CD4-positive, CD25-positive, alpha-beta regulatory T cell (primary cell): Measurements from ENCODE around the gene ZC3H8. TPM values are rescaled to one million over a fixed set of nuclear protein-coding genes. Genes with fewer than 3 reads are reported as not detected.
"Not testable (repeated sequence)": the region's sequence is repeated elsewhere in the genome, so short reads cannot be mapped to it uniquely, and the experiment has no call there.

Experiments used
- ATAC-seq, 2 donors: fragments of 150-1000 bp; cut with Tn5 transposase; one replicate each; pipeline ENCODE4 v1.10.0; 2021; ENCODE audit warnings: low read depth in 2 of 2, moderate number of reproducible peaks in 2 of 2, moderate library complexity in 1 of 2
- DNase-seq, 3 donors: peaks; one replicate each; pipeline versions ENCODE4 v3.0.0 to v3.0.0-alpha.2; 2012 to 2022; ENCODE audit warnings: mixed read lengths in 1 of 3
- H3K27ac ChIP-seq: one replicate; pipeline ENCODE4 v1.7.0; 2013; ENCODE audit warnings: mild to moderate bottlenecking, low read length; ENCODE audit not compliant: insufficient read depth, poor library complexity, severe bottlenecking
- H3K27me3 ChIP-seq: one replicate; pipeline ENCODE4 v1.7.0; 2013; ENCODE audit warnings: low read length; ENCODE audit not compliant: control insufficient read depth, insufficient read depth
- H3K36me3 ChIP-seq: one replicate; pipeline ENCODE4 v1.7.0; 2013; ENCODE audit warnings: mild to moderate bottlenecking, low read length, moderate library complexity; ENCODE audit not compliant: control insufficient read depth, insufficient read depth
- H3K4me1 ChIP-seq: 2 replicates; pipeline ENCODE4 v1.7.0; 2013; ENCODE audit warnings: mild to moderate bottlenecking, low read length; ENCODE audit not compliant: insufficient read depth, control insufficient read depth, poor library complexity, severe bottlenecking
- H3K4me3 ChIP-seq: one replicate; pipeline ENCODE4 v1.7.0; 2013; ENCODE audit warnings: low read depth, mild to moderate bottlenecking, low read length, moderate library complexity
- H3K9me3 ChIP-seq, 2 experiments: 1 replicate in 1 of 2; 2 replicates in 1 of 2; pipeline ENCODE4 v1.7.0; 2013; ENCODE audit warnings: low read length in 2 of 2, mild to moderate bottlenecking in 1 of 2, moderate library complexity in 1 of 2; ENCODE audit not compliant: control insufficient read depth in 2 of 2
- H3K27ac Mint-ChIP-seq, 3 donors: one replicate each; pipeline ENCODE4 v1.8.0; 2020 to 2022; ENCODE audit warnings: mild to moderate bottlenecking in 3 of 3, mixed read lengths in 3 of 3, moderate library complexity in 2 of 3
- H3K27me3 Mint-ChIP-seq: one replicate; pipeline ENCODE4 v1.8.0; 2022; ENCODE audit warnings: mild to moderate bottlenecking, mixed read lengths
- H3K36me3 Mint-ChIP-seq: one replicate; pipeline ENCODE4 v1.8.0; 2020; ENCODE audit warnings: mixed read lengths
- H3K4me1 Mint-ChIP-seq, 4 donors: one replicate each; pipeline ENCODE4 v1.8.0; 2020 to 2022; ENCODE audit warnings: mixed read lengths in 4 of 4, mild to moderate bottlenecking in 1 of 4
- H3K4me3 Mint-ChIP-seq, 4 donors: one replicate each; pipeline ENCODE4 v1.8.0; 2020 to 2022; ENCODE audit warnings: mild to moderate bottlenecking in 4 of 4, mixed read lengths in 4 of 4, moderate library complexity in 3 of 4
- H3K9me3 Mint-ChIP-seq, 7 donors: one replicate each; pipeline ENCODE4 v1.8.0; 2020 to 2022; ENCODE audit warnings: mixed read lengths in 7 of 7, mild to moderate bottlenecking in 3 of 7, moderate library complexity in 2 of 7
- polyA plus RNA-seq, 4 donors: library from polyadenylated mRNA; unstranded; fragments of 300-500 nt; fragmentation: Illumina TruSeq; gene quantifications; one replicate each; pipeline ENCODE4 v1.2.3, GENCODE V29; 2021
- total RNA-seq: library from RNA; stranded (reverse); gene quantifications from one replicate; pipeline ENCODE4 v1.2.3, GENCODE V29; 2022

ZC3H8 gene
- total and polyA plus RNA-seq, 5 donors from 2014 or later = 11.6 to 16.6 (median 15.0) TPM

DNA sequence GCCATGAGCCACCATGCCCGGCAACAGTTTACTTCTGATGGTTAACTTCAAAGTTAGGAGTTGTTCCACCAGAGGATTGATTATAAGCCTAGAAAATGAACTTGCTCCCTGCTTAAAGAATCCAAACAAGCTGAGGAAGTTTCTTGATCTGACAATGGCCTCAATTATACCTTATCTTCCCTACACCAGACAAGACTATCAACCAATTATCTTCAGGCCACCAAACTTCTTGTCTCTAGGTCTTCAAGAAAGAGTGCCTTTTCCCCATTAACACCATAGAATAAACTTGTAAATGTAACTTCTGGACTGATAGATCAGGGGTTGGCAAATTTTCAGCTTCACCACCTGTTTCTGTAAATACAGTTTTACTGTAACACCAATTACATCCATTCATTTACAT lies 15.0 kb downstream of the ZC3H8 start:
- no peak overlapping the region for H3K27ac ChIP-seq
- peaks cover 20% of the 10 kb centered on the region for H3K36me3 ChIP-seq
- H3K4me3 ChIP-seq = no peak overlapping the region
- Mint-ChIP-seq H3K4me1 (peaks cover 18 to 33% (median 28%) of the 10 kb centered on the region in 4 donors), H3K9me3 (no peaks in the 10 kb centered on the region), H3K27ac (peak overlapping the region in 2 of 3 donors; percentile 5 to 42), H3K27me3 (no peaks in the 10 kb centered on the region), H3K36me3 (peaks cover 11% of the 10 kb centered on the region), H3K4me3 (no peak overlapping the region)
- DNase-seq = no peak
- no peak for ATAC-seq
- H3K27me3 ChIP-seq = no peaks in the 10 kb centered on the region
- no peaks in the 10 kb centered on the region for H3K9me3 ChIP-seq
- peaks cover 4% of the 10 kb centered on the region for H3K4me1 ChIP-seq

DNA sequence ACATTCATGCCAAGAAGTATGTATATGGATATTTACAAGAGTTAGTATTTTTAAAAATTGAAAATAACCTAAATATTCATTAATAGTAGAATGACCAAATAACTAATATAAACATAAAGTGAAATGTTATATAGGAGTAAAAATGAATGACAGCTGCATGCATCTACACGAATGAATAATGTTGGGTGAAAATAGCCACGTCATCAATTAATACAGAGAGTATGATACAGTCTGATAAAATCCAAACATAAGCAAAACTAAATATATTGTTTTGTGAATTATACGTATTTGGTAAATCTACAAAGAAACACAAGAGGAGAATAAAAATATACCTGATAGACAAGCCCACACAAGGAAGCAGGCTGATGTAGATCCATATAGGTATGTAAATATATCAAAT lies 24.5 kb downstream of the ZC3H8 start:
- no peak for ATAC-seq
- Histone ChIP-seq H3K9me3 (no peaks in the 10 kb centered on the region), H3K36me3 (peaks cover 24% of the 10 kb centered on the region), H3K27me3 (no peaks in the 10 kb centered on the region), H3K27ac (no peak overlapping the region), H3K4me3 (no peak overlapping the region), H3K4me1 (no peaks in the 10 kb centered on the region)
- Mint-ChIP-seq H3K27me3 (no peaks in the 10 kb centered on the region), H3K36me3 (peaks cover 26% of the 10 kb centered on the region), H3K9me3 (peaks cover 0 to 2% (median 0%) of the 10 kb centered on the region in 7 donors), H3K27ac (no peak overlapping the region), H3K4me1 (peaks cover 0 to 8% (median 4%) of the 10 kb centered on the region in 4 donors), H3K4me3 (no peak overlapping the region)
- no peak for DNase-seq

DNA sequence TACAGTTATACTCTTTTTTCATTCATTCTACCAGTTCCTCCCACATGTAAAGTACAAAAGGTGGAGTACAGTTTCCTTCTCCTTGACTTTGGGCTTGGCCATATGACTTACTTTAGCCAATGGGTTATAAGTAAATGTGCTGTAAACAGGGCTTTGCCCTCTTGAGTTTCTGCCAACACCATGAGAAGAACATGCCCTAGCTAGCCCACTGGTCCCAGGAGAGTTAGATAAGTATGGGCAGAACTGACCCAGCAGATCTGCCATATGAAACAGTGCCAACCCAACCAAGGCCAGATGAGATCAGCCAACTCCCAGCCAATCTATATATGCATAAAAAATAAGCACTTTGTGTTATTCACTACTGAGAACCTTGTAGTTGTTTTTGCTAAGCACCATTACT lies 25.5 kb downstream of the ZC3H8 start:
- Histone ChIP-seq H3K9me3 (no peaks in the 10 kb centered on the region), H3K4me3 (no peak overlapping the region), H3K36me3 (peaks cover 22% of the 10 kb centered on the region), H3K4me1 (no peaks in the 10 kb centered on the region), H3K27me3 (no peaks in the 10 kb centered on the region), H3K27ac (no peak overlapping the region)
- H3K4me1 Mint-ChIP-seq = peaks cover 3 to 8% (median 7%) of the 10 kb centered on the region in 4 donors
- ATAC-seq (no peak), DNase-seq (no peak)
- H3K9me3 Mint-ChIP-seq = peaks cover 0 to 2% (median 0%) of the 10 kb centered on the region in 7 donors
- H3K27ac Mint-ChIP-seq = peak overlapping the region in 2 of 3 donors; percentile 26 to 87
- peaks cover 35% of the 10 kb centered on the region for H3K36me3 Mint-ChIP-seq
- H3K4me3 Mint-ChIP-seq = no peak overlapping the region
- no peaks in the 10 kb centered on the region for H3K27me3 Mint-ChIP-seq

DNA sequence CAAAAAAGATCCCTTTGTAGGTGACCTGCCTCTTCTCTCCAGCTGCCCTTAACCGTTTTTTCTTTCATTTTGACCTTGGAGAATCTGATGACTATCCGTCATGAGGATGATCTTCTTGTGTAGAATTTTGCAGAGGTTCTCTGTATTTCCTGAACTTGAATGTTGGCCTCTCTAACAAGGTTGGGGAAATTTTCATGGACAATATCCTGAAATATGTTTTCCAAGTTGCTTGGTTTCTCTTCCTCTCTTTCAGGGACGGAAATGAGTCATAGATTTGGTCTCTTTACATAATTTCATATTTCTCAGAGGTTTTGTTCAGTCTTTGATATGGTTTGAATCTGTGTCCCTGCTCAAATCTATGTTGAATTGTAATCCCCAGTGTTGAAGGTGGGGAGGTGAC lies 34.0 kb downstream of the ZC3H8 start:
- Mint-ChIP-seq H3K27ac (no peak overlapping the region), H3K4me3 (no peak overlapping the region), H3K27me3 (no peaks in the 10 kb centered on the region), H3K36me3 (peaks cover 42% of the 10 kb centered on the region), H3K9me3 (peaks cover 0 to 13% (median 6%) of the 10 kb centered on the region in 7 donors), H3K4me1 (peaks cover 0 to 25% (median 17%) of the 10 kb centered on the region in 4 donors)
- H3K27me3 ChIP-seq = no peaks in the 10 kb centered on the region
- no peak overlapping the region for H3K27ac ChIP-seq
- DNase-seq = no peak
- H3K4me1 ChIP-seq = no peaks in the 10 kb centered on the region
- H3K9me3 ChIP-seq = peaks cover 4 to 17% of the 10 kb centered on the region in 2 experiments
- H3K4me3 ChIP-seq = no peak overlapping the region
- peaks cover 37% of the 10 kb centered on the region for H3K36me3 ChIP-seq
- no peak for ATAC-seq

DNA sequence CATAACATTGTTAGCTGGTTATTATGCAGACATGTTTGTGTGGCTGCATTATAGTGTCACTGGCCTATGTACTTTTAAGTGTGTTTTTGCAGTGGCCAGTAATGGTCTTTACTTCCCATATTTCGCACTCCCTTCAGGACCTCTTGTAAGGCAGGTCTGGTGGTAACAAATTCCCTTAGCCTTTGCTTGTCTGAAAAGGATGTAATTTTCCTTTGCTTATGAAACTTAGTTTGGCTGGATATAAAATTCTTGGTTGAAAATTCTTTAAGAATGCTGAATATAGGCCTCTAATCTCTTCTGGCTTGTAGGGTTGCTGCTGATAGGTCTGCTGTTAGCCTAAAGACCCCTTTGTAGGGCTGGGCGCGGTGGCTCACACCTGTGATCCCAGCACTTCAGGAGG lies 34.7 kb downstream of the ZC3H8 start:
- H3K4me1 Mint-ChIP-seq = peaks cover 0 to 25% (median 17%) of the 10 kb centered on the region in 4 donors
- H3K9me3 Mint-ChIP-seq = peaks cover 0 to 13% (median 6%) of the 10 kb centered on the region in 7 donors
- Histone ChIP-seq H3K4me1 (no peaks in the 10 kb centered on the region), H3K27ac (no peak overlapping the region), H3K9me3 (peaks cover 4 to 17% of the 10 kb centered on the region in 2 experiments), H3K4me3 (no peak overlapping the region), H3K27me3 (no peaks in the 10 kb centered on the region), H3K36me3 (peaks cover 38% of the 10 kb centered on the region)
- H3K36me3 Mint-ChIP-seq = peaks cover 43% of the 10 kb centered on the region
- ATAC-seq = no peak
- DNase-seq = no peak
- peak overlapping the region in 1 of 3 donors; percentile 48 for H3K27ac Mint-ChIP-seq
- H3K27me3 Mint-ChIP-seq = no peaks in the 10 kb centered on the region
- no peak overlapping the region for H3K4me3 Mint-ChIP-seq

DNA sequence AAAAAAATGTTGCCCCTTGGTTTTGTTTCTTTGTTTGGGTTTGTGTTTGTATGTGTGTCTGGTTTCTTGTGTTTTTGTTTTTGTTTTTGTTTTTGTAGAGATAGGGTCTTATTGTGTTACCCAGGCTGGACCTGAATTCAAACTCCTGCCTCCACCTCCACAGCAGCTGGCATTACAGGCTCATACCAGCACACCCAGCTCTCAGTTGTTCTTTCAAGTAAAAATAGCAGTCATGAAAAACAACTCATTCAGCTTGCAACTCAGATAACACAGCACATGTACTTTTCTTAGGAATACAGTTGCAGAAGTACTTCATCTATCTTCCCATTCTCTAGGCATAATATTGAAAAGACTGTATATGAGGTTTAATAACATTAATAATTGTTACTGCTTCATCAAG lies 37.0 kb downstream of the ZC3H8 start:
- peaks cover 0 to 13% (median 6%) of the 10 kb centered on the region in 7 donors for H3K9me3 Mint-ChIP-seq
- H3K4me1 ChIP-seq = no peaks in the 10 kb centered on the region
- H3K27ac ChIP-seq = no peak overlapping the region
- H3K36me3 Mint-ChIP-seq = peaks cover 44% of the 10 kb centered on the region
- DNase-seq (no peak), ATAC-seq (no peak)
- H3K27me3 ChIP-seq = no peaks in the 10 kb centered on the region
- H3K27me3 Mint-ChIP-seq = no peaks in the 10 kb centered on the region
- H3K4me3 ChIP-seq = no peak overlapping the region
- no peak overlapping the region for H3K27ac Mint-ChIP-seq
- H3K4me1 Mint-ChIP-seq = peaks cover 0 to 16% (median 15%) of the 10 kb centered on the region in 4 donors
- no peak overlapping the region for H3K4me3 Mint-ChIP-seq
- H3K9me3 ChIP-seq = peaks cover 4 to 17% of the 10 kb centered on the region in 2 experiments
- peaks cover 41% of the 10 kb centered on the region for H3K36me3 ChIP-seq

DNA sequence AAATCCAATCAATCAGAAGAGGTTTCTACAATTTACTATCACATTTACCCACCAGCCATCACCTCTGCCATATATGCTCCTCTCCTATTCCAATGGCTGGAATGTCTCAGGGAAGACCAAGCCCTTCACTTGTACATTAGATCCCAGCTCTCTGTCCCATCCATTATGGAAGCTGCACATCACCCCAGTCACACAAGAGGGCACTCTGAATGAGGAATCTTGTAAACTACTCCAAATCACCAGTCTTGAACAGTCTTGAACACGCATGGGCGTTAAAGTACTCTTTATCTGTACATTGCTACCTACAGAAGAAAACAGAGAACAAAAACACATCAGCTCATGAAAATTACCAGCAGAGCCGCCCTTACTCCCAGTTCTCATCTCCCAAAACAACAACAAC lies 38.7 kb downstream of the ZC3H8 start:
- H3K27ac Mint-ChIP-seq = peak overlapping the region in 1 of 3 donors; percentile 66
- H3K36me3 Mint-ChIP-seq = peaks cover 34% of the 10 kb centered on the region

DNA sequence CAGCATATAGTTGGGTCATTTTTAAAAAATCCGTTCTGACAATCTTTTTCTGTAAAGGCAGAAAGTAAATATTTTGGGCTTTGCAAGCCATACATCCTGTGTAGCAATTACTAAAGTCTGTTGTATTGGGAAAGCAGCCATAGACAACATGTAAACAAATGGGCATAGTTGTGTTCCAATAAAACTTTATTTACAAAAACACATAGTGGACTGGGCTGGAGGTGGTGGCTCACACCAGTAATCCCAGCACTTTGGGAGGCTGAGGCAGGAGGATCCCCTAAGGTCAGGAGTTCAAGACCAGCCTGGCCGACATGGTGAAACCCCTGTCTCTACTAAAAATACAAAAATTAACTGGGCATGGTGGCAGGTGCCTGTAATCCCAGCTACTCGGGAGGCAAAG lies 46.9 kb downstream of the ZC3H8 start:
- H3K27ac Mint-ChIP-seq, H3K4me1 Mint-ChIP-seq: not testable (repeated sequence)
- H3K9me3 Mint-ChIP-seq = peaks cover 0 to 13% (median 6%) of the 10 kb centered on the region in 7 donors

More for the DNA sequence above, 38.7 kb downstream of the ZC3H8 start:
- H3K4me1 Mint-ChIP-seq = peaks cover 0 to 7% (median 4%) of the 10 kb centered on the region in 4 donors
- H3K36me3 ChIP-seq = peaks cover 32% of the 10 kb centered on the region
- H3K27ac ChIP-seq = no peak overlapping the region
- no peaks in the 10 kb centered on the region for H3K27me3 Mint-ChIP-seq
- no peak overlapping the region for H3K4me3 ChIP-seq
- no peak for ATAC-seq
- H3K9me3 ChIP-seq = peaks cover 4 to 14% of the 10 kb centered on the region in 2 experiments
- no peak for DNase-seq
- H3K4me1 ChIP-seq = no peaks in the 10 kb centered on the region
- no peaks in the 10 kb centered on the region for H3K27me3 ChIP-seq
- H3K4me3 Mint-ChIP-seq = no peak overlapping the region
- H3K9me3 Mint-ChIP-seq = peaks cover 0 to 8% (median 1%) of the 10 kb centered on the region in 7 donors

More for the DNA sequence above, 46.9 kb downstream of the ZC3H8 start:
- H3K27me3 Mint-ChIP-seq, H3K4me3 ChIP-seq, ATAC-seq, H3K4me1 ChIP-seq, H3K4me3 Mint-ChIP-seq, H3K27me3 ChIP-seq, DNase-seq, H3K27ac ChIP-seq: not testable (repeated sequence)
- H3K36me3 ChIP-seq = peaks cover 11% of the 10 kb centered on the region
- peaks cover 14 to 16% of the 10 kb centered on the region in 2 experiments for H3K9me3 ChIP-seq
- peaks cover 35% of the 10 kb centered on the region for H3K36me3 Mint-ChIP-seq
